ENCODE data around the gene IFT122.

GRCh38 chr3:129503471-129504291 lies 63.7 kb downstream of the IFT122 start:
- TF ChIP-seq CTCF (IDR thresholded peaks at IDR 0.05), result no peak
- TF ChIP-seq POLR2A (IDR thresholded peaks at IDR 0.05), result no peak
- no peak for TF ChIP-seq POLR2AphosphoS5 (IDR thresholded peaks at IDR 0.05)
